DOHH2 (cell line): ENCODE results near the gene SKOR1.
A peak's percentile ranks its signal among the peaks of the same experiment; 100 is the strongest.

Experiments
- H3F3A ChIP-seq: fragments of 200-600 bp; sonication (generic), shearing (Covaris generic); 2 replicates; pipeline ENCODE4 v1.6.0; 2016; ENCODE audit warnings: antibody characterized with exemption, mild to moderate bottlenecking; ENCODE audit not compliant: control insufficient read depth, insufficient read depth
- H3K27ac ChIP-seq: fragments of 200-600 bp; sonication (generic); 2 replicates; pipeline ENCODE4 v1.5.1; 2014; ENCODE audit warnings: low read depth, mild to moderate bottlenecking, low read length, moderate library complexity
- H3K27me3 ChIP-seq: fragments of 200-600 bp; sonication (generic); 2 replicates; pipeline ENCODE4 v1.6.1; 2014; ENCODE audit warnings: mild to moderate bottlenecking, low read length, mixed read lengths; ENCODE audit not compliant: control insufficient read depth
- H3K36me3 ChIP-seq: fragments of 200-600 bp; sonication (generic); 2 replicates; pipeline ENCODE4 v1.6.1; 2014; ENCODE audit warnings: mild to moderate bottlenecking, low read length, moderate library complexity, mixed read lengths; ENCODE audit not compliant: control insufficient read depth
- H3K4me1 ChIP-seq: fragments of 200-600 bp; sonication (generic); 2 replicates; pipeline ENCODE4 v1.6.1; 2014; ENCODE audit warnings: mild to moderate bottlenecking, low read length, mixed read lengths; ENCODE audit not compliant: control insufficient read depth
- H3K4me2 ChIP-seq: fragments of 200-600 bp; sonication (generic); 2 replicates; pipeline ENCODE4 v1.6.0; 2014; ENCODE audit warnings: mild to moderate bottlenecking, low read length, moderate library complexity
- H3K4me3 ChIP-seq: fragments of 200-600 bp; sonication (generic); 2 replicates; pipeline ENCODE4 v1.5.1; 2014; ENCODE audit warnings: mild to moderate bottlenecking, low read length, mixed read lengths
- H3K79me2 ChIP-seq: fragments of 200-600 bp; sonication (generic); 2 replicates; pipeline ENCODE4 v1.6.1; 2014; ENCODE audit warnings: mild to moderate bottlenecking, low read length, mixed read lengths; ENCODE audit not compliant: control insufficient read depth
- H3K9me2 ChIP-seq: fragments of 200-600 bp; sonication (generic); replicated peaks from 2 replicates; pipeline ENCODE4 v1.6.1; 2014; ENCODE audit warnings: mild to moderate bottlenecking, low read length, mixed read lengths; ENCODE audit not compliant: control insufficient read depth
- H3K9me3 ChIP-seq: fragments of 200-600 bp; sonication (generic); 2 replicates; pipeline ENCODE4 v1.6.1; 2014; ENCODE audit warnings: antibody characterized with exemption, low read length, mixed read lengths; ENCODE audit not compliant: control insufficient read depth, insufficient read depth
- H4K20me1 ChIP-seq: fragments of 200-600 bp; sonication (generic); 2 replicates; pipeline ENCODE4 v1.6.0; 2014; ENCODE audit warnings: low read depth, mild to moderate bottlenecking, antibody characterized with exemption, low read length, moderate library complexity; ENCODE audit not compliant: control insufficient read depth, insufficient read depth
- EZH2phosphoT487 ChIP-seq: fragments of 200-600 bp; sonication (generic); IDR thresholded peaks from 2 replicates; pipeline ENCODE4 v1.6.1; 2017; ENCODE audit warnings: borderline replicate concordance, mild to moderate bottlenecking, antibody characterized with exemption, low read length, moderate library complexity, mixed read lengths
- TF ChIP-seq, protein P1 (sequence below): fragments of 200-600 bp; sonication (generic); IDR thresholded peaks from one replicate; pipeline ENCODE4 v1.5.1; 2014; ENCODE audit warnings: antibody characterized with exemption, mild to moderate bottlenecking, low read depth, low read length; ENCODE audit not compliant: poor library complexity, severe bottlenecking

SKOR1 gene

DNA sequence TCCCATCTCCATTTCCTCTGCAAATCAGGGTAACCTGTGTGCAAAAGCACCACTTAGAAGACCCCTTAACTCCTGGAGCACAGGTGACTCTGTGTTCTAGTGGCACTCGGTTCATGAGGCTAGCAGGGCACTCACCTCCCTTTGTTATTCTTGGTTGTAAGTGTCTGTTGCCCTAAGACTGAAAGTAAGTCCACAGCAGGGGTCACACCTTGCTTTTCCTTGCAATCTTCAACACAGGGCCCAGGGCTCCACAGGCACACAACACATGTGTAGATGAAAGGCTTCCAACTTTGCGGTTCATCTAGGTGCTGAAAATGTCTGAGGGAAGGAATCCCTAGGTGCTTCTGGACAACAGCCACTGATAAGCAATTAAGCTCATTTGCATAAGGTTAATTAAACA is 11.6 kb downstream of the SKOR1 start:
- H3K9me3 ChIP-seq = no peaks in the 10 kb centered on the region
- H3K9me2 ChIP-seq = no peaks in the 10 kb centered on the region
- H3K36me3 ChIP-seq = peaks cover 2% of the 10 kb centered on the region; the same call in 1 of the 2 replicates
- H3K79me2 ChIP-seq = no peaks in the 10 kb centered on the region
- no peak for TF ChIP-seq EZH2phosphoT487
- H3K4me2 ChIP-seq = no peak overlapping the region
- H3K4me3 ChIP-seq = no peak overlapping the region
- H4K20me1 ChIP-seq = no peaks in the 10 kb centered on the region
- H3K27me3 ChIP-seq = peaks cover 37% of the 10 kb centered on the region
- H3K4me1 ChIP-seq = peaks cover 69% of the 10 kb centered on the region
- H3F3A ChIP-seq = peaks cover 11% of the 10 kb centered on the region; the same call in 1 of the 2 replicates
- H3K27ac ChIP-seq = no peak overlapping the region

DNA sequence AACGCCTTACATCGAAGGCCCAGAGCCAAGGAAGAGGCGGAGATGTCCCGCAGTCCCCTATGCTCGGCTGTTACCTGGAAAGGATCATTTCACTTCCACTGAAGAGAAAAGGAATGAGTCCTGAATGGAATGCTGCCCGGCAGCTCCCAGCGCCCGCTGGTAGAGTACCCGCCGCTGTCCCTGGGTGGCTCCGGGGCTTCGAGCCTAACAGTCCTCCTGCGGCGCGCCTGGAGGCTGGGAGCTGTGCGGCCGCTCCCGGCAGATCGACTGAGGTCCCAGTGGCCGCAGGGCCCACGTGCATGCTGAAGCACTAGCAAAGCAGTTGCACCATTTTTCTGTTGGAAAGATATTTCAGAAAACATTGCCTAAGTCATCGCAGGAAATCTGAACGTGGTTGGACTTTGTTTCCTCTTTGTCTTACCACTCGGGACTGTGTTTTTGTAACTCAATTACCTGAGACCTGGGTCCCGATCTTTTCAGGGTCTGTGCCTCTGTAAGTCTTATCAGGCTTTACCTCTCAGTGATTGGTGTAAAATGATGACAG is 13.6 kb downstream of the SKOR1 start:
- Histone ChIP-seq H4K20me1 (no peaks in the 10 kb centered on the region), H3K4me1 (peaks cover 57% of the 10 kb centered on the region), H3K9me2 (no peaks in the 10 kb centered on the region), H3K27me3 (peaks cover 21% of the 10 kb centered on the region), H3K27ac (peak overlapping the region; percentile 81), H3F3A (peaks cover 11% of the 10 kb centered on the region; the same call in 1 of the 2 replicates), H3K79me2 (no peaks in the 10 kb centered on the region), H3K36me3 (peaks cover 2% of the 10 kb centered on the region; the same call in 1 of the 2 replicates), H3K9me3 (no peaks in the 10 kb centered on the region), H3K4me2 (peak overlapping the region; percentile 92), H3K4me3 (peak overlapping the region; percentile 95)
- TF ChIP-seq, protein P1, sequence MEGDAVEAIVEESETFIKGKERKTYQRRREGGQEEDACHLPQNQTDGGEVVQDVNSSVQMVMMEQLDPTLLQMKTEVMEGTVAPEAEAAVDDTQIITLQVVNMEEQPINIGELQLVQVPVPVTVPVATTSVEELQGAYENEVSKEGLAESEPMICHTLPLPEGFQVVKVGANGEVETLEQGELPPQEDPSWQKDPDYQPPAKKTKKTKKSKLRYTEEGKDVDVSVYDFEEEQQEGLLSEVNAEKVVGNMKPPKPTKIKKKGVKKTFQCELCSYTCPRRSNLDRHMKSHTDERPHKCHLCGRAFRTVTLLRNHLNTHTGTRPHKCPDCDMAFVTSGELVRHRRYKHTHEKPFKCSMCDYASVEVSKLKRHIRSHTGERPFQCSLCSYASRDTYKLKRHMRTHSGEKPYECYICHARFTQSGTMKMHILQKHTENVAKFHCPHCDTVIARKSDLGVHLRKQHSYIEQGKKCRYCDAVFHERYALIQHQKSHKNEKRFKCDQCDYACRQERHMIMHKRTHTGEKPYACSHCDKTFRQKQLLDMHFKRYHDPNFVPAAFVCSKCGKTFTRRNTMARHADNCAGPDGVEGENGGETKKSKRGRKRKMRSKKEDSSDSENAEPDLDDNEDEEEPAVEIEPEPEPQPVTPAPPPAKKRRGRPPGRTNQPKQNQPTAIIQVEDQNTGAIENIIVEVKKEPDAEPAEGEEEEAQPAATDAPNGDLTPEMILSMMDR = no peak
- no peak for TF ChIP-seq EZH2phosphoT487

- Histone ChIP-seq H3K36me3 (peaks cover 2% of the 10 kb centered on the region; the same call in 1 of the 2 replicates), H3K4me2 (peak overlapping the region; percentile 92), H3K27ac (peak overlapping the region; percentile 81), H4K20me1 (no peaks in the 10 kb centered on the region), H3F3A (peaks cover 11% of the 10 kb centered on the region; the same call in 1 of the 2 replicates), H3K9me3 (no peaks in the 10 kb centered on the region), H3K4me3 (peak overlapping the region; percentile 95), H3K27me3 (peaks cover 17% of the 10 kb centered on the region), H3K79me2 (no peaks in the 10 kb centered on the region), H3K4me1 (peaks cover 52% of the 10 kb centered on the region), H3K9me2 (no peaks in the 10 kb centered on the region)
- TF ChIP-seq, protein P1 = no peak
- no peak for TF ChIP-seq EZH2phosphoT487
Measured at GRCh38 chr15:67839499-67839928, 14.2 kb downstream of the SKOR1 start.

DNA sequence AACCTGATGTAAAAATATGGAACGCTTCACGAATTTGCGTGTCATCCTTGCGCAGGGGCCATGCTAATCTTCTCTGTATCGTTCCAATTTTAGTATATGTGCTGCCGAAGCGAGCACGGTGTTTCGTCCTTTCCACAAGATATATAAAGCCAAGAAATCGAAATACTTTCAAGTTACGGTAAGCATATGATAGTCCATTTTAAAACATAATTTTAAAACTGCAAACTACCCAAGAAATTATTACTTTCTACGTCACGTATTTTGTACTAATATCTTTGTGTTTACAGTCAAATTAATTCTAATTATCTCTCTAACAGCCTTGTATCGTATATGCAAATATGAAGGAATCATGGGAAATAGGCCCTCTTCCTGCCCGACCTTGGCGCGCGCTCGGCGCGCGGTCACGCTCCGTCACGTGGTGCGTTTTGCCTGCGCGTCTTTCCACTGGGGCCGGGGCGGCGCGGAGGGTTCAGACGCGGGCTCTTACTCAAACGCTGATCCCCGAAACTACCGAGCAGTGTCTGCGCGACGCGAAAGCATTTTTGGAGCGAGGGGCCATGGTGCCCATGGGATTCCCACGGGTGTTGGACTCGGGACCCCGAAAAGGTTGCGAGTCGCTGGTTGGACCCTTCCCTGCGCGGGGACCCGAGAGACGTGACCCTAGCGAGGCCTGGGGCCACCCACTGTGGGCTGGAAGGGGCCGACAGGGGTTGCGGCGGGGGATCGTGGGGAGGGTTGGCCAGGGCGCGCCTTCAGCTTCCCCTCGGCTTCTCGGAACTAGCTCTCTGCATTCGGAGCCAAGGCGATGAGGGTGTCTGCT is 14.8 kb downstream of the SKOR1 start, which contains the start of gene RNU6-1:
TSS of gene RNU6-1 (minus strand) at position 117 of the 820 bp plus-strand sequence.
- Histone ChIP-seq H3K4me3 (peak within 1 kb of the TSS; percentile 95), H3F3A (peaks cover 11% of the 10 kb centered on the region; the same call in 1 of the 2 replicates), H3K27me3 (peaks cover 11% of the 10 kb centered on the region), H3K9me2 (no peaks in the 10 kb centered on the region), H3K79me2 (no peaks in the 10 kb centered on the region), H3K4me1 (peaks cover 46% of the 10 kb centered on the region), H4K20me1 (no peaks in the 10 kb centered on the region), H3K9me3 (no peaks in the 10 kb centered on the region), H3K36me3 (peaks cover 2% of the 10 kb centered on the region; the same call in 1 of the 2 replicates), H3K4me2 (peak within 1 kb of the TSS; percentile 92), H3K27ac (peak within 1 kb of the TSS; percentile 81)
- no peak for TF ChIP-seq EZH2phosphoT487
- TF ChIP-seq, protein P1 = no peak
